Measurements from ENCODE around the gene BSCL2.
"Not testable (repeated sequence)": the region's sequence is repeated elsewhere in the genome, so short reads cannot be mapped to it uniquely, and the experiment has no call there.

Gene BSCL2

DNA sequence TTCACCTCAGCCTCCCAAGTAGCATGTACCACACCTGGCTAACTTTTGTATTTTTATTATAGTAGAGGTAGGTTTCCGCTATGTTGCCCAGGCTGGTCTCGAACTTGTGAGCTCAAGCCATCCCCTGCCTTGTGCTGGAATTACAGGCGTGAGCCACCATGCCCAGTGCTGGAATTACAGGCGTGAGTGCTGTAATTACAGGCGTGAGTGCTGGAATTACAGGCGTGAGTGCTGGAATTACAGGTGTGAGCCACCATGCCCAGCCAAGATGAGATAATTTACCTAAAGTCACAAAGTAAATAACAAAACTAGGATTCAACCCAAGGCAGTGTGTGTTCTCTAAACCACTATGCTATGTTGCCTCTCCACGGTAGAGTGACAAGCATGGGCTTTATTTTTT, 24.7 kb downstream of the BSCL2 start:
- no peak for FAIRE-seq

DNA sequence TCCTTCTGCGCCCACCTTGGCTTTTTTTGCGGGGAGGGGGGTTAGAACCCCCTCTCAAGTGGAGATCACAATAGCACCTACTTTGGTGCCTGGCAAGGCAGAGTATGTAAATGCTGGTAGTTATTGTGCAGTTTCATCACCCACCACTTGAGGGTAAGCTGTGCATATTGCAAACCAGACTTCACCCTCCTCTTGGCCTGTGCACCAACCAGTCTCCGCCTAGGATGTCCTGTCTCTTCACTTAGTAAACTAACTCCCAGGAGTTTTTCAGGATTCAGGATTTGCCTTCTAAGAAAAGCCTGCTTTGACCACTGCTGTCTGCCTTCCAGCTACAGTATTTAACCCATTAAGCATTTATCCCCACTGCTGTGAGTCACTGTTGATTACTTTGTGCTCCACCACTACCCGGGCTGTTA, 26.4 kb downstream of the BSCL2 start:
- no peak for FAIRE-seq

DNA sequence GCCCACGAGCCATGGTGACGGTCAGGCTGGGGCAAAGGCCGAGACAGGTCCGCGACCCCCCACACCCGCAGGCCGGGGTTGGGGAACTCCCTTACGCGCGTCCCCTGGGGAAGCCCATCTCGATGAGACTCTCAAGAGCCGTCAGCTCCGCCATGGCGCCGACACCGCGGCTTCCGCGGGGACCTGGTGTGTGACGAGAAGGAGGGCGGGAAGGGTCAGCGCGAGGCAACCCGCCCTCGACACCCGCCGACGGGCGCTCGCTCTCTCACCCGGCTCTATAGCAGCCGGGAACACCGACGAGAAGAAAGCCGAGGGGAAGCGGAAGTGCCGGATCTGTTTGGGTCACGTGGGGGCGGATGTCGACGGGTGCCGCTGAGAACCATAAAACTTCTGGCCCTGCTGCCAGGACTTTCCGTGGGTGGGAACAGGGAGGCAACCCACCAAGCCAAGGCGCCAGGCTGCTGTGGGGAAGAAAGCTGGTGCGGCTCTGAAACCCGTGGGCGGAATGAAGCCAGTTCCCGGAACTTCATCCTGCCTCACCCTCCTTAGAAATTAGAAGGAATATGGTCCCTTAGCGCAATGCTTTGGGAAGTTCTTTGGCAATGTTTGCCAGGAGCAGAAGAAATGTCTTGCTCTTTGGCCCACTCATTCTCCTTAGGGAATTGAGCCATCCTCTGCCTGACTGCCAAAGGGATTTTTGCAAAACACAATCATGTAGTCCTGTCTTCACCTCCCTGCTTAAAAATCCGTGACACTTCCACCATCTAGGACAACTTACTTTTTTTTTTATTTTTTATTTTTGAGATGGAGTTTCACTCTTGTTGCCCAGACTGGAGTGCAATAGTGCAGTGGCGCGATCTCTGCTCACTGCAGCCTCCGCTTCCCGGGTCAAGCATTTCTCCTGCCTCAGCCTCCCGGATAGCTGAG, 28.2 kb downstream of the BSCL2 start, which contains the start of gene UBXN1:
Gene UBXN1 (minus strand): TSS at position 304 of the 927 bp plus-strand sequence. CDS start 150 bp downstream, at position 154.
- no peak for FAIRE-seq

DNA sequence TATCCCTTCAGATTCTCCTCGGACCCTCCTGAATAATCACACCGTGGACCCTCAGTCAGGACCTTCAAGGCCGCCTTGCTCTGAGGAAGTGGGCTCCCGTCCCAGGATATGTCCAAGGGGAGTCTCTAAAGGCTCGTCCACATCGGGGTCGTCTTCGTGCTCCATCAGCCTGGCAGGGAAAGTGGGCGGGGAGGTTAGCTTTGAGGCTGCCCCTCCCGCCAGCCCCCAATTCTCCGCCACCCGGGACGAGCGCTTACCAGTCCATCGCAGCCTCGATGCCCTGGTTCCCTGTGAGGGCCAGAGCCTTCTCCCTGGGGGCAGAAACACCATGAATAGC, 28.8 kb downstream of the BSCL2 start:
- FAIRE-seq: no peak

DNA sequence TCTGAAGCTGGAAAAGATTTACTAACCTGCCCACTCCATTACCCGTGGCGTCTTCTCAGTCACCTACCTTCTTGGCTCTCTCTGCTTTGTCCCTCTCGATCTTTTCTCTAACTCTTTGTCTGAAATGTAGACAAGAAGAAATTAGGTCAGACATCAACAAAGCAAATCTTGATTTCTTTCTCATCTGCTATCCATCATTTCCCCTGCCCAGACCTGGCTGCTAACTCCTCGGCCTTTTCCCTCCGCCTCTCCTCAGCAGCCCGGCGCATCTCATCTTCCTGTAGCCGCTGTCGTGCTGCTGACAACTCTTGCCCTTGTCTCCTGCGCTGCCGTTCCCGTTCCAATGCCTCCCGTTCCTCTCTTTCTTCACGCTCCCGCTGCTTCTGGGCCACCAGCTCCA, 29.5 kb downstream of the BSCL2 start:
- FAIRE-seq: no peak

DNA sequence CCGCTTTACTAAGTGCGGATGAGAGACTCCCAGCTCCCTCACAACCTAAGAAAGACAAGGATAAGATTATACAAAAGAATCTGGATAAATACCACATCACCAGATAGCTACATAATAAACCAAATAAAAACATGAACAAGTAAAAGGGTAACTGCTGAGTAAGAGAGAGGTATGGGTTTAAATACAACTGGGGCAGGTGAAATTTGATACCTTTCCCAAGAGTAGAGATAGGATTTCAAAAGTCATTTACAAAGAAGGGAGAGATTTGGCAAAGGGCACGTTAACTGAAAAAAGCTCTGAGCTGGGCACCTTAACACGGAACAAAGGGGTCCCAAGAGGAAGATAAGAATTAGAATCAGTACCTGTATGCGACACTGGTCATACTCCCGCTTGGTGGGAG, 30.1 kb downstream of the BSCL2 start:
- no peak for FAIRE-seq

DNA sequence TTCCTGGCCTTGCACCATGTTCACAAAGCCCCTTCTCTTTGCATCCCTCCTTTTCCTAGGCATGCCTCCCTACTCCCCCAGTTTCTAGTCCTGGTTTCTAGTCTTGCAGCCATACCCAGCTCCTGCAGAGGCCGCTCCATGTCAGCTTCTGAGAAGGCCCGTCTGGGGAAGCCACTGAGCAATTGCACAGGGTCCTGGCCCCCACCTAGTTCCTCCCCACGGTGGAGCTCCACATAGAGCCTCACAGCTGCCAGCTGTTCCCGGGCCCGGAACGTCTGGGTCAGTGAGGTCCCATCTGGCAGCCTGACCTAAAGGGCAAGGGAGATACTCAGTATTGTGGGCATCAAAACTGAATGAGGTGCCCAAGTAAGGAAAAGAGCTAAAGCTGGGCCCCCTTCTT, 30.5 kb downstream of the BSCL2 start:
- FAIRE-seq: no peak

DNA sequence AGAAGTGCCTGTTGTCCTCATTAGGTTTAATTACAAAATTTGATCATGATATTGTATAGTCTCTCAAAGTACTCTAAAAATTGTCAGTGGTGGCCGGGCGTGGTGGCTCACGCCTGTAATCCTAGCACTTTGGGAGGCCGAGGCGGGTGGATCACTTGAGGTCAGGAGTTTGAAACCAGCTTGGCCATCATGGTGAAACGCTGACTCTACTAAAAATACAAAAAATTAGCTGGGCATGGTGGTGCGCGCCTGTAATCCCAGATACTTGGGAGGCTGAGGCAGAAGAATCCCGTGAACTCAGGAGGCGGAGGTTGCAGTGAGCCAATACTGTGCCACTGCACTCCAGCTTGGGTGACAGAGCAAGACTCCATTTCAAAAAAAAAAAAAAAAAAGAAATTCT, 31.8 kb downstream of the BSCL2 start:
- not testable (repeated sequence) for FAIRE-seq

DNA sequence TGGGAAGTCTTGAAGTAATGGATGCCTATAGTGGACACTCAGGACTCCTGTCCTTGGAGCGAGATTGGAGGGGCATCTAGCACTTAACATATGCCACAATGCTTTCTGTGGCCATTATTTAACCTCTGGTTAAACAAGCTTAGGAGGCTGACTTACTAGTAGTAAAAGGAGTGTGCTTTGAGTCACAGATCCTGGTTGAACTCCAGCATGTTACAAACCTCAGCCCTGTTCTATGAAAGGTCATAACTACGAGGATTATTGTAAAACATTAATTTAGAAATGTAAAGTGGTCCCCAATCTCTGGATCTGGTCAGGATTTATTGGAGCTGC, 34.1 kb downstream of the BSCL2 start:
- no peak for FAIRE-seq

DNA sequence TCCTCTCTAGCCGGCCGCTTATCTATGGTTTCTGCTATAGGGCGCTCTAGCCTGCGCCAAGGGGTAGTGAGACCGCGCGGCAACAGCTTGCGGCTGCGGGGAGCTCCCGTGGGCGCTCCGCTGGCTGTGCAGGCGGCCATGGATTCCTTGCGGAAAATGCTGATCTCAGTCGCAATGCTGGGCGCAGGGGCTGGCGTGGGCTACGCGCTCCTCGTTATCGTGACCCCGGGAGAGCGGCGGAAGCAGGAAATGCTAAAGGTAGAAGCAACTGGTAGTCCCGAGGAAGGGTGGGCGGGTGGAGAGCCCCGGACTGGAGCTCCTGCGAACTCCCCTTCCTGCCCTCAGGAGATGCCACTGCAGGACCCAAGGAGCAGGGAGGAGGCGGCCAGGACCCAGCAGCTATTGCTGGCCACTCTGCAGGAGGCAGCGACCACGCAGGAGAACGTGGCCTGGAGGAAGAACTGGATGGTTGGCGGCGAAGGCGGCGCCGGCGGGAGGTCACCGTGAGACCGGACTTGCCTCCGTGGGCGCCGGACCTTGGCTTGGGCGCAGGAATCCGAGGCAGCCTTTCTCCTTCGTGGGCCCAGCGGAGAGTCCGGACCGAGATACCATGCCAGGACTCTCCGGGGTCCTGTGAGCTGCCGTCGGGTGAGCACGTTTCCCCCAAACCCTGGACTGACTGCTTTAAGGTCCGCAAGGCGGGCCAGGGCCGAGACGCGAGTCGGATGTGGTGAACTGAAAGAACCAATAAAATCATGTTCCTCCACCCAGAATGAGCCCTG, 35.4 kb downstream of the BSCL2 start, which contains the start of the genes LBHD1 and UQCC3:
Gene LBHD1 (minus strand): TSS at position 660 of the 782 bp plus-strand sequence. CDS start 2,236 bp downstream, outside the sequence.
Gene UQCC3 (plus strand): TSS at position 66 of the 782 bp plus-strand sequence. CDS start 73 bp downstream, at position 139.
- FAIRE-seq: no peak

DNA sequence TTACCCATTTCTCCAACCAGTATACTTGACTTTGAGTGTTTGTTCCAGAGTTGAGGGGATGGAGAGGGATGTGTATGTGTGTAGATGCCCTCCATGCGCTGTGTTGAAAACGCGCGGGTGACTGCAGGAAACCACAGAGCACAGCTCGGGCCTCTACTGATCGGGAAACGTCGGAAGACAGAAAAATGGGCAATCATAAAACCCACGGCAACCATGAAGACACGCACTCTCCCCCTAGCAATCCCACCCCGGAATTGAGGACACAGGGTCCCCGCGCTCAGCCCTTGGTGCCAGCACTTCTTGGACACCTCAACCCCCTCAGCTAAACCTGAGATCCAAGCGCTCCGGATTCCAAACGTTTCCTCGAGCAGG, 36.0 kb downstream of the BSCL2 start:
- no peak for FAIRE-seq

DNA sequence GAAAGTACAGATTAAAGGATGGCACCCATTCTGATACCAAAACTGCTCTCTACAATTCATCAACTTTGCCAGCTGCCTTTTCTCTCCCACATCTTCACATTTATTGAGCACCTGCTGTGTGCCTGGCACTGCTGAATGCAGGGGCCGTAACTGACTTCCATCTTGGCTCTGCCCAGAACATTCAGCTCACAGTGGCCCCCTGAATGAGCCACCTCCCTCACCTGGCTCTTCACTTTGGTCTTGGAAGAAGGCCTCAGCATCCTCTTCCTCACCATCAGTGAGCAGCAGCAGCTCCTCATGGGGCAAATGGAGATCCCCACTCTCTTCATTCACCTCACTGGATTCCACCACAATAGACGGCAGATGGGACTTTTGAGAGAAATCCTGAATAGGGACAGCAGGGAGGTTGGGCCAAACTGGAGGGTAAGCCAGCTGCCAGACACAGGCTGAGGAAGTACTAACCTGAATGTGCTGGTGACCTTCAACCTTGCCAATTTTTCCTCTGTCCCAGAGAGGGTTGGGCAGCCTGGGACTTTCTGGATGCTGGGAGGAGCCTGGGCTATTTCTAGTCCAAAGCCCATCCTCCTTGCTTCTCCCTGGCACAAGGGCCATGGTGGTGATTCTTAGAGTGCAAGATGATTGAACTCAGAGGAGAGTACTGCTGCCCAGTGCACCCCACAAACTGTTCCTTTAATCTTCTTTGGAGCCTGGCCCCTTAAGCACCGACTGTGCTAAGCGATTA, 37.6 kb downstream of the BSCL2 start:
- no peak for FAIRE-seq

DNA sequence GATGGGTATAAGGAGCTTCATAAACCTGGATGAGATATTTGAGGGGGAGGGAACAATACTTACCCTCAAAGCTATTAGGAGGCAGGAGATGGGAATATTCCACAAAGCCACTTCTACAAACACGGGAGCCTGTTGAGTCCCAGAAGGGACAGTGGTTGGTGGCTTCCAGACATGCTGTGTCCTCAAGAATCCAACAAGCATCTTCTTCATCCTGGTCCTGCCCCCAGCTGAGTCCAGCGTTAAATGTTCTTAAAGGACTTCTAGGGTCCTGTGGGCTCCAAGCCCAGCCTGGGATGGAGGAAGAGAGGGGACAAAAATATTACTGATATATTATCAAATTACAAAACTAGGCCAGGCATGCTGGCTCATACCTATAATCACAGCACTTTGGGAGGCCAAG, 39.8 kb downstream of the BSCL2 start:
- no peak for FAIRE-seq

DNA sequence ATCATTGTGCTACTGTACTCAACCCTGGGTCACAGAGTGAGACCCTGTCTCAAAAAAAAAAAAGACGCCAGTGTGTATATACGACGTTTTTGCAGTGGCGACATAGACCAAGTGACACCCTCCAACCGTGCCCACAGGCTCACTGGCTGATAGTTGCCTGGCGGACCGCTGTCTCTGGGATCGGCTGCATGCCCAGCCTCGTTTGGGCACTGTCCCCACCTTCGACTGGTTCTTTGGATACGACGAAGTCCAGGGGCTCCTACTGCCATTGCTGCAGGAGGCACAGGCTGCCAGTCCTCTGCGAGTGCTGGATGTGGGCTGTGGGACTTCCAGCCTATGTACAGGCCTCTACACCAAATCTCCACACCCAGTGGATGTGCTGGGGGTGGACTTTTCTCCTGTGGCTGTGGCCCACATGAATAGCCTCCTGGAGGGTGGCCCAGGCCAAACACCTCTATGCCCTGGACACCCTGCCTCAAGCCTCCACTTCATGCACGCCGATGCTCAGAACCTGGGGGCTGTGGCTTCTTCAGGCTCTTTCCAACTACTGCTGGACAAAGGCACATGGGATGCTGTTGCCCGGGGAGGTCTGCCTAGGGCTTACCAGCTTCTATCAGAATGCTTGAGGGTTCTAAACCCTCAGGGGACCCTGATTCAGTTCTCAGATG, 40.8 kb downstream of the BSCL2 start:
- no peak for FAIRE-seq

DNA sequence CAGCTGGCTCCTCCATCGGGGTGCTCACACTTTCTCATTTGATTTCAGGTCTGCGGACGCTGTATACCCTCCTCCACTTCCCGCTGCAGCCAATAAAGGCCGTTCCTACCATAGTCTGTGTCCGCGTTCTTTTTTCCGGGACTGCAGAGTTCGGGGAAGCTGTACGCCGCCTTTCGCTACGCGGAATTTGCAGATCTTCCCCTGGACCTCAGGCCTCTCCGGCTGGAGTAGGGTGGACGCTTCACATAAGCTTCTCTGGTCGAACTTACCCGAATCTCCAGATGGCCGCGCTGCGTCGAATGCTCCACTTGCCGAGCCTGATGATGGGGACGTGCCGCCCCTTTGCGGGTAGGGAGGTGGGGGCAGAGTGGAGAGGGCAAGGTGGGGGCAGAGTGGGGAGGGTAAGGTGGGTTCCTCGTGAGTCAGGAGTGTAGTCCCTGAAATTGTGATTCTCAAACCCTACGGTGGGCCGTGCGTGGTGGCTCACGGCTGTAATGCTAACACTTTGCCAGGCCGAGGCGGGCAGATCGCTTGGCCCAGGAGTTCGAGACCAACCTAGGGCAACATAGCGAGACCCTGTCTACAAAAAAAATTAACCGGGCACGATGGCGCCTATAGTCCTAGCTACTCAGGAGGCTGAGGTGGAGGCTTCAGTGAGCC, 41.5 kb downstream of the BSCL2 start:
- FAIRE-seq: no peak

DNA sequence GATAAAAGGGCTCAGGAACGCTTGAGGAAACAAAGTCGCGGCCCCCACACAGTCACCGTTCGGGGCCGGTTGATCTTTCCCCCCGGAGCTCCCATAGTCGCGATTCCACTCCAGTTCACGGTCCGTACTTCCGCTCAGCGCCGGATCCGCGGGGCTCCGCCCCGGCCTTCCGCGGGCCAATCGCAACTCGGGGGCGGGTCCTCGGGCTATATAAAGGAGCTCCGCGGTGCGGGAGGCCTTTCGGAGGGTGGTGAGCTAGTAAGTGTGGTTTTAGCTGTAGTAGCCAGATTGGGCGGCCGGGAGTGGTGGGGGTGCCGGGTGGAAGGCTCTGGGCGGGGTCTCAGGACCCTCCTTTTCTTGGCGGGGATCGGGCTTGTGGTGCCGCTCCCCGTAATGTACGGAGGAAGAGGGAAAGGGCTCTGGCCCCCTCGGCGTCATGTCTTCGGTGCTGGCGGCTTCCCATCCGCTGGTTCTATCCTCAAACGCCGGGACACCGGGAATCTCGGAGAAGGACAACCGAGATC, 42.1 kb downstream of the BSCL2 start, which contains the start of the genes C11orf98 and CSKMT:
Gene C11orf98 (minus strand): TSS at position 136 of the 524 bp plus-strand sequence. CDS start 41 bp downstream, at position 95.
Gene CSKMT (plus strand): TSS at position 238 of the 524 bp plus-strand sequence. CDS start 568 bp downstream, outside the sequence.
- no peak for FAIRE-seq

DNA sequence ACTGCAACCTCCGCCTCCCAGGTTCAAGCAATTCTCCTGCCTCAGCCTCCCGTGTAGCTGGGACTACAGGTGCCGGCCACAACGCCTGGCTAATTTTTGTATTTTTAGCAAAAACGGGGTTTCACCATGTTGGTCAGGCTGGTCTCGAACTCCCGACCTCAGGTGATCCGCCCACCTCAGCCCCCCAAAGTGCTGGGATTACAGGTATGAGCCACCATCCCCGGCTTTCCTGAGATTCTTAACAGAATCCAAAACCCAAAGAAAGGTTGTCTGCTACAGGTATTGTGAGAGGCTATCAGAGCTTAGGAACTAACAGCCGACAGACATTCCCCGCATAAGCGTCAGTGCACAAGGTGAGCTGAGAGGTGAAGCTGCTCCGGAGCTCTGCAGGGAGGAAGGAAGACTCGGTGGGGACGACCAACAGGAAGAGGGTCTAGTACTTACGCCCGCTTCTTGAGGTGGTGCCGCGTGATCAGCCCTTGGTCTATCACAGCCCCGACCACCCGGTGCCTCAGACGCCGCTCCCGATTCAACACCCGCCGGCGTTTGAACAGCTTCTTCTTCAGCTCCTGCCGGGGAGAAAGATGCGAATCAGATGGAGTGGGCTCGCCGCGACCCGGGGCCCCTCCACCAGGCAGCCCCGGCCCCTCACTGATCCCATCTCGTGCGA, 42.7 kb downstream of the BSCL2 start:
- FAIRE-seq: no peak

DNA sequence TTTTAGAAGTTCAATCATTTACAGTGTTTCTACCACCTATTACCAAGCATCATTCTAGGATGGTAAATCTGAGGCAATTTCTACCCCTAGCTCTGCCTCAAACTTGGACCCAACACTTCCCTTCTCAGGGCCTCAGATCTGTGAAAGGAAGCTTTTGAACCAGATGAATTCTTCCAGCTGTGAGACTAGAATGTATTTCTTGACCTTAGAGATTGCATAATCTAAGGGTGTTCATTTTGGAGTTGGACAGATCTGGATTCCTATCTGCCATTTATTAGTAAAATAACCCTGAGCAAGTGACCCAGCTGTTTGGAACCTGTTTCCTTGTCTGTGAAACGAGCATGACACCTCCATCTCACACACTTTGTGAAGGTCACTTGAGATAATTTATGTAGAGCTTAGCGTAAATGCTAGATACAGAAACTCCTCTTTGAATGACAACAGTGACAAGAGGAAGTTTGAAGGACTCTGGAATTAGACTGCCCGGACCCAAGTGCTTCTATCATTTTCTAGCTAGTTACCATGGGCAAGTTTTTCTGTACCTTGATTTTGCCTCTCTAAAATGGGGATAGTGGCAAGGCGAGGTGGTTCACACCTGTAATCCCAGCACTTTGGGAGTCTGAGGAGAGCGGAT, 50.3 kb downstream of the BSCL2 start:
- FAIRE-seq: no peak

DNA sequence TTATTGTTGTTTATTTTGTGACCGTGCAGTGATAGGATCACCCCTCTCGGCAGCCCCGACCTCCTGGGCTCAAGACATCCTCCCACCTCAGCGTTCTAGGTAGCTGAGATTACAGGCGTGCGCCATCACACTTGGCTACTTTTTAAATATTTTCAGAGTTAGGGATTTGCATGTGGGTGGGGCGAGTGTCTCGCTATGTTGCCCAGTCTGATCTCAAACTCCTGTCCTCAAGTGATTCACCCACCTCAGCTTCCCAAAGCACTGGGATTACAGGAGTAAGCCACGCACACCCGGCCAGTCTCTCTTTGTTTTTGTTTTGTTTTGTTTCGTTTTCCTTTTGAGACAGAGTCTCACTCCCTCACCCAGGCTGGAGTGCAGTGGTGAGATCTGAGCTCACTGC, 52.9 kb downstream of the BSCL2 start:
- FAIRE-seq: no peak

Measured in colon (tissue), 2 donors.